ENCODE data around the gene MATN3.

- TF ChIP-seq, protein P1, sequence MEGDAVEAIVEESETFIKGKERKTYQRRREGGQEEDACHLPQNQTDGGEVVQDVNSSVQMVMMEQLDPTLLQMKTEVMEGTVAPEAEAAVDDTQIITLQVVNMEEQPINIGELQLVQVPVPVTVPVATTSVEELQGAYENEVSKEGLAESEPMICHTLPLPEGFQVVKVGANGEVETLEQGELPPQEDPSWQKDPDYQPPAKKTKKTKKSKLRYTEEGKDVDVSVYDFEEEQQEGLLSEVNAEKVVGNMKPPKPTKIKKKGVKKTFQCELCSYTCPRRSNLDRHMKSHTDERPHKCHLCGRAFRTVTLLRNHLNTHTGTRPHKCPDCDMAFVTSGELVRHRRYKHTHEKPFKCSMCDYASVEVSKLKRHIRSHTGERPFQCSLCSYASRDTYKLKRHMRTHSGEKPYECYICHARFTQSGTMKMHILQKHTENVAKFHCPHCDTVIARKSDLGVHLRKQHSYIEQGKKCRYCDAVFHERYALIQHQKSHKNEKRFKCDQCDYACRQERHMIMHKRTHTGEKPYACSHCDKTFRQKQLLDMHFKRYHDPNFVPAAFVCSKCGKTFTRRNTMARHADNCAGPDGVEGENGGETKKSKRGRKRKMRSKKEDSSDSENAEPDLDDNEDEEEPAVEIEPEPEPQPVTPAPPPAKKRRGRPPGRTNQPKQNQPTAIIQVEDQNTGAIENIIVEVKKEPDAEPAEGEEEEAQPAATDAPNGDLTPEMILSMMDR (IDR thresholded peaks at IDR 0.05) = peak in 5 of 7 experiments; percentile 8 to 70 (median 63)
- no peak for TF ChIP-seq POLR2A (IDR thresholded peaks at IDR 0.05)
- no peak for TF ChIP-seq POLR2AphosphoS5 (IDR thresholded peaks at IDR 0.05)
These were observed 3.1 kb upstream of the MATN3 start for GRCh38 chr2:20015482-20016083.
